ENCODE results near the gene RARB. TPM values are rescaled to one million over a fixed set of nuclear protein-coding genes. Genes with fewer than 3 reads are reported as not detected.
A peak's percentile ranks its signal among the peaks of the same experiment; 100 is the strongest.

RARB gene
- total RNA-seq, 3 donors from 2014 or later, result 1.2 to 8.7 (median 1.9) TPM

- ATAC-seq (no peak), DNase-seq (no peak)
- intact Hi-C loops (cut with DNase I, micrococcal nuclease), result loop anchor here in 1 of 2 donors (10.0 kb wide), 2 partner anchors 565 to 815 kb away; no protein-coding TSS in a partner anchor
- H3K4me3 ChIP-seq, result no peak overlapping the region
- H3K36me3 ChIP-seq (ENCODE audit: low read depth), result no peaks in the 10 kb centered on the region
- no peaks in the 10 kb centered on the region for H3K9me3 ChIP-seq
- no peak for TF ChIP-seq CTCF (IDR thresholded peaks at IDR 0.05)
- H3K4me1 ChIP-seq (ENCODE audit: low read depth), result peaks cover 6% of the 10 kb centered on the region
Observed at GRCh38 chr3:25589783-25590258, 161.8 kb downstream of the RARB start.

- intact Hi-C loops (cut with DNase I, micrococcal nuclease), result loop anchor here in 1 of 2 donors (10.0 kb wide), 2 partner anchors 568 to 818 kb away; no protein-coding TSS in a partner anchor
- H3K36me3 ChIP-seq (ENCODE audit: low read depth), result no peaks in the 10 kb centered on the region
- ATAC-seq (peak; percentile 53), DNase-seq (no peak)
- peaks cover 6% of the 10 kb centered on the region for H3K4me1 ChIP-seq (ENCODE audit: low read depth)
- H3K9me3 ChIP-seq, result no peaks in the 10 kb centered on the region
- no peak overlapping the region for H3K4me3 ChIP-seq
- no peak for TF ChIP-seq CTCF (IDR thresholded peaks at IDR 0.05)
Observed at GRCh38 chr3:25592510-25592968, 164.5 kb downstream of the RARB start.

- no peaks in the 10 kb centered on the region for H3K9me3 ChIP-seq
- H3K4me1 ChIP-seq (ENCODE audit: low read depth), result peaks cover 6% of the 10 kb centered on the region
- H3K36me3 ChIP-seq (ENCODE audit: low read depth), result no peaks in the 10 kb centered on the region
- no peak for TF ChIP-seq CTCF (IDR thresholded peaks at IDR 0.05)
- no peak overlapping the region for H3K4me3 ChIP-seq
- DNase-seq (no peak), ATAC-seq (no peak)
- intact Hi-C loops (cut with DNase I, micrococcal nuclease), result loop anchor here in 1 of 2 donors (10.0 kb wide), 2 partner anchors 568 to 818 kb away; no protein-coding TSS in a partner anchor
Observed at GRCh38 chr3:25593001-25593400, 164.9 kb downstream of the RARB start.

- DNase-seq (peak in 1 of 3 donors; percentile 34), ATAC-seq (peak; percentile 36)
- no peak overlapping the region for H3K4me3 ChIP-seq
- peak; percentile 22 for TF ChIP-seq CTCF (IDR thresholded peaks at IDR 0.05)
- H3K4me1 ChIP-seq (ENCODE audit: low read depth), result peaks cover 6% of the 10 kb centered on the region
- no peaks in the 10 kb centered on the region for H3K9me3 ChIP-seq
- intact Hi-C loops (cut with DNase I, micrococcal nuclease), result loop anchor here in 1 of 2 donors (10.0 kb wide), 2 partner anchors 569 to 819 kb away; no protein-coding TSS in a partner anchor
- no peaks in the 10 kb centered on the region for H3K36me3 ChIP-seq (ENCODE audit: low read depth)
Observed at GRCh38 chr3:25594007-25594502, 166.0 kb downstream of the RARB start.

GRCh38 chr3:25597535-25598101 is 169.6 kb downstream of the RARB start:
- Histone ChIP-seq H3K4me1 (ENCODE audit: low read depth) (peaks cover 6% of the 10 kb centered on the region), H3K36me3 (ENCODE audit: low read depth) (no peaks in the 10 kb centered on the region), H3K9me3 (no peaks in the 10 kb centered on the region), H3K4me3 (no peak overlapping the region)
- DNase-seq (no peak), ATAC-seq (peak; percentile 40)
- TF ChIP-seq CTCF (IDR thresholded peaks at IDR 0.05), result no peak
- intact Hi-C loops (cut with DNase I, micrococcal nuclease), result loop anchor here in 1 of 2 donors (10.0 kb wide), 2 partner anchors 573 to 823 kb away; no protein-coding TSS in a partner anchor
